ENCODE measurements around the gene ZNF365.
"Not testable (repeated sequence)": the region's sequence is repeated elsewhere in the genome, so short reads cannot be mapped to it uniquely, and the experiment has no call there.

The ZNF365 gene

DNA sequence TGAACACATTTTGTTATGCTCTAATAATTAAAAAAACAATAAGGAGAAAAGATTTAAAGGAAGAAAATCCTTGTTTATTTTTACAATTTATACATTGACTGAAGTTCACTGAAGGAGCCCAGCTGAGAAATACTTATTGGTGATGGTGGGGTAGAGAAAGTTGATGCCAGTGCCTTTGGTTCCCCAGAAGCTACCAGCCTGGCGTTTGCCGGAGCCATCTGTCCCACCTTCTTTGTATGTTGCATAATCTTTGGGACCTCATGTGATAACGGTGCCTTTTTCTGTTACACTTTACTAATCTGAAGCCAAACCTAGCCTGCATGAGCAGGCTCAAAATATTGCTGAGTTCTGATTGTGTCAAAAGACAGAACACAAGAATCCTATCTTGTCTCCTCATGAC, 22.7 kb downstream of the ZNF365 start:
- in situ Hi-C loops (cut with HindIII; ENCODE audit: low pct_ligation_motif_present, low pct_unique_long_range_greater_than_20kb, low sequenced_read_pairs): no loop called here
- DNase-seq: no peak

GRCh38 chr10:62399211-62399610, 25.0 kb downstream of the ZNF365 start:
- DNase-seq: no peak
- in situ Hi-C loops (cut with HindIII; ENCODE audit: low pct_ligation_motif_present, low pct_unique_long_range_greater_than_20kb, low sequenced_read_pairs): no loop called here

GRCh38 chr10:62402508-62402907, 28.3 kb downstream of the ZNF365 start:
- in situ Hi-C loops (cut with HindIII; ENCODE audit: low pct_ligation_motif_present, low pct_unique_long_range_greater_than_20kb, low sequenced_read_pairs): no loop called here
- no peak for DNase-seq

GRCh38 chr10:62410528-62410927, 36.4 kb downstream of the ZNF365 start:
- in situ Hi-C loops (cut with HindIII; ENCODE audit: low pct_ligation_motif_present, low pct_unique_long_range_greater_than_20kb, low sequenced_read_pairs); DNase-seq: not testable (repeated sequence)

DNA sequence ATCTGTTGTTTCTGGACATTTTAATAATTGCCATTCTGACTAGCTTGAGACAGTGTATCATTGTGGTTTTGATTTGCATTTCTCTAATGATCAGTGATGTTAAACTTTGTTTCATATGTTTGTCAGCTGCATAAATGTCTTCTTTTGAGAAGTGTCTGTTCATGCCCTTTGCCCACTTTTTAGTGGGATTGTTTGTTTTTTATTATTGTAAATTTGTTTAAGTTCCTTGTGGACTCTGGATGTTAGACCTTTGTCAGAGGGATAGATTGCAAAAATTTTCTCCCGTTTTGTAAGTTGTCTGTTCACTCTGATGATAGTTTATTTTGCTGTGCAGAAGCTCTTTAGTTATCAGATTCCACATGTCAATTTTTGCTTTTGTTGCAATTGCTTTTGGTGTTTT, 36.8 kb downstream of the ZNF365 start:
- DNase-seq; in situ Hi-C loops (cut with HindIII; ENCODE audit: low pct_ligation_motif_present, low pct_unique_long_range_greater_than_20kb, low sequenced_read_pairs): not testable (repeated sequence)

DNA sequence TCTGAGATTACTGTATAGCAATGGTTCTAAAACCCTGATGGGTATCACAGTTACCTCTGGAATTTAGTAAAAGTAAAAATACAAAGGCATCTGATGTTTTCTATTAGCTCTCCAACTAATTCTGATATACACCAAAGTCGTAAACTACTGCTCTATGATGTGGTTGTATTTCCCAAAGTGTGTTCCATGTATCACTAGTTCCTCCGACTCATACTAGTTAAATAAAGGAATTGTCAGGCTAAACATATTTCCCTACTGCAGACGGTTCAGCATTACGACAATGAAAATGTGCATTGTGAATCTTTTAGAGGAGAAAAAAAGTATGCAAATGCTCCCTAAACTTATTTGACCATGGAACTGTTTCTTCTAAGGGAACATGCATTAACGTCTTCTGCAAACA, 38.9 kb downstream of the ZNF365 start:
- DNase-seq: no peak
- in situ Hi-C loops (cut with HindIII; ENCODE audit: low pct_ligation_motif_present, low pct_unique_long_range_greater_than_20kb, low sequenced_read_pairs): no loop called here

DNA sequence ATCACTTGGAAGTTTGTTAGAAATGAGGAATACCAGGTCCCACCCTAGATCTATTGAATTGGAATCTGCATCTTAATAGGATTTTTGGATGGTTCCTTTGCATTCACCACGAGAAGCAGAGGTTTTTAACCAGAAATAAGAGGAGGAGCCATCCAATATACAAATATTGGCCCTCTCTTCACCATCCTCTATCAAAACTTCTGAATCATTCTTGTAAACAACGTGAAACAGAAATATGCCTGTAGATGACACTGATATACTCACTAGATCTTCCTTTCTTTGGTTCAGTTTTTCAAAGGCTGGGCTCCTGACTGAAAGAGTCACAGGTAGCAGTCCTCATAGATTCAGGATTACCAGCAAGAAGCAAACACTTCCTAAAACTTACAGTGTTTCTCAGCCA, 39.5 kb downstream of the ZNF365 start:
- in situ Hi-C loops (cut with HindIII; ENCODE audit: low pct_ligation_motif_present, low pct_unique_long_range_greater_than_20kb, low sequenced_read_pairs): no loop called here
- DNase-seq: no peak

- in situ Hi-C loops (cut with HindIII; ENCODE audit: low pct_ligation_motif_present, low pct_unique_long_range_greater_than_20kb, low sequenced_read_pairs): no loop called here
- no peak for DNase-seq
Observed at GRCh38 chr10:62414359-62414758, 40.2 kb downstream of the ZNF365 start.

DNA sequence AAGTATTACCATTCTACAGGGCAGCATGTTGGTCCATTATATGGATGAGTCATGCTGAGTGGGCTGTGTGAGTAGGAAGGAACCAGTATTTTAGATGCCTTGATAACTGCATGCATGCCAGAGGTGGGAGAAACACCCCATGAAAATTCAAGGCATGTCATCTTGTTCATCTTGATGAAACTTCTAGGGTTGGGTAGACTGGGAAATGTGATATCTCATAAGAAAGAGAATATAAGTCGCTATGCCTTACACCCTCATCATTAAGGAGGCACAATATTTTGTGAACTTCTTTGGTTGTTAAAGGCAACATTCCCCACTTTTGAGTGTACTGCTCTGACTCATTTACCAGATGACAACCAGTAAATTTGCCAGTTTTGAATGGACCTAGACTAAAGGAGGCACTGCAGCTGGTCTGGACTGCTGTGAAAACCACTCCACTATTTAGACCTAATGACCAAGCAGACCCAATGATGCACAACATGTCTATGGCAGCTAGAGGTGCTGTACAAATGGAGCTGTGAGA, 48.0 kb downstream of the ZNF365 start:
- in situ Hi-C loops (cut with HindIII; ENCODE audit: low pct_ligation_motif_present, low pct_unique_long_range_greater_than_20kb, low sequenced_read_pairs): no loop called here
- peak; percentile 14 for DNase-seq

DNA sequence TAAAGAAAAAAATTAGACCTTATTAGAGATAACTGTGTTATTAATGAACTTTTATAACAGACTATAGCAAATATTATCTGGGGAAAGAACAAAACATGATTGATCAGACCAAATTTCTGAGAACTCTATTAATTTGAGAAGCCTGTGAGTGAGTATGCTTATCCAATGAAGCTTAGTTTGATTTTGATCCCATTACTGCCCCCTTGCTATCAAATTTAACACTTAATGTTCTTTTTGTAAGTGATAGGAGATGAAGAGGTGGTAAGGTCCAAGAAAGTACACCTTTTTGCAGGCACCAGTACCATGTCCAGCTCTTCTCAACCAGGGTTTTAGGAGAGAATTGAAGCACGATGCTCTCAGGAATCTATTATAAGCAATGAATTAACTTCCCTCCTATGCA, 49.9 kb downstream of the ZNF365 start:
- in situ Hi-C loops (cut with HindIII; ENCODE audit: low pct_ligation_motif_present, low pct_unique_long_range_greater_than_20kb, low sequenced_read_pairs): no loop called here

DNA sequence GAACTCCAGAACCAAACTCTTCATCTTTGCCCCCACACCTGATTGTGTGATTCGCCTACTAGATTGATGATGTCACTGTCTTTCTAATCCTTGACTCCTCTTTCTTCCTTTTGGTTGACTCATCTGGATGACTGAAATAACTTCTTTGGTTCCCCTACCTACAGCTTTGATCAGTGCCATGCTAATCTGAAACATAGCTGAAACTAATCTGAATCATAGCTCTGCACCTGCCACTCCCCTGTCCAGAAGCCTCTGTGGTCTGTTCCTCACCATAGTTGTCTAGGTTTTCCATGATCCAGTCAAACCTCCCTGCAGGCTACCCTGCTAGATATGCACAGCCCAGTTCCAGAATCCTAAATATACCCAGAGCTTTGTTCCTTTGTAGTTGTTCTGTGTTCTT, 51.9 kb downstream of the ZNF365 start:
- peak; percentile 38 for DNase-seq
- in situ Hi-C loops (cut with HindIII; ENCODE audit: low pct_ligation_motif_present, low pct_unique_long_range_greater_than_20kb, low sequenced_read_pairs): no loop called here

More for the DNA sequence above, 49.9 kb downstream of the ZNF365 start:
- DNase-seq: peak; percentile 29

DNA sequence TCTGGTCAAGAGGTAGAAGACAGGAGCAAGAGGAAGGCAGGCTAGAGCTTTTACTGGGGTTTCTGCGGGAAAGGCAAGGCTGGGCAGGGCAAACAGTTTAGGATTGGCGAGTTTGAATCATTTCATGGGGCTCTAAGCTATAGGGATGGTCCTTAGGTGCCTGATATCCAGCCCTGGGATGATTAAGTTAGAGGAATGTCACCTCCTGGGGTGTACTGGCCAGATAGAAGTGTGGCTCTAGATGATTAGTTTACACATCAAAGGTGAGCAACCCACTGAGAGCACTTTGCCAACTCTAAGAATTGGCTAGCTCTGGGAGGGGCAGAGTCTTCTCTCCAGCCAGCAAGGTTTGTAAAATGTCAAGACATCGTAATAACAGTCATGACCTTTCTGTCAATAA, 52.4 kb downstream of the ZNF365 start:
- in situ Hi-C loops (cut with HindIII; ENCODE audit: low pct_ligation_motif_present, low pct_unique_long_range_greater_than_20kb, low sequenced_read_pairs): no loop called here
- DNase-seq: no peak

DNA sequence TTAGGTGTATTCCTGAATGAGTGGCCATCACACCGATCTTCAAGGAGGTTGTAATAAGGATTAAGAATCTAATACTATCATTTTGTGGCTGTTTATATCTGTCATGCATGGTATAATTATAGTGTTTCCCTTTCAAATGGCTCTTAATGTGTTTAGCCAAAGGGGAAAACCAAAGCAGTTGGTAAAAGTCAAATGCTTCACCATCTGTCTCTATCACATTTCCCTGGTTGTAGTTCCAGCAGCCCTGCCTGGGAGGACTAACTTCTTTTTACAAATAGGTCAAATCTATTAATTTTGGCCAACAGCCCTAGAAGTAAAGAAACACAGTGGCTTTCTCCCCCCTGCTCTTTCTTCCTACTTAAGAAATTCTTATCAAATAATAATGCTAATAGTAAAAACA, 56.7 kb downstream of the ZNF365 start:
- in situ Hi-C loops (cut with HindIII; ENCODE audit: low pct_ligation_motif_present, low pct_unique_long_range_greater_than_20kb, low sequenced_read_pairs): no loop called here
- DNase-seq: no peak

DNA sequence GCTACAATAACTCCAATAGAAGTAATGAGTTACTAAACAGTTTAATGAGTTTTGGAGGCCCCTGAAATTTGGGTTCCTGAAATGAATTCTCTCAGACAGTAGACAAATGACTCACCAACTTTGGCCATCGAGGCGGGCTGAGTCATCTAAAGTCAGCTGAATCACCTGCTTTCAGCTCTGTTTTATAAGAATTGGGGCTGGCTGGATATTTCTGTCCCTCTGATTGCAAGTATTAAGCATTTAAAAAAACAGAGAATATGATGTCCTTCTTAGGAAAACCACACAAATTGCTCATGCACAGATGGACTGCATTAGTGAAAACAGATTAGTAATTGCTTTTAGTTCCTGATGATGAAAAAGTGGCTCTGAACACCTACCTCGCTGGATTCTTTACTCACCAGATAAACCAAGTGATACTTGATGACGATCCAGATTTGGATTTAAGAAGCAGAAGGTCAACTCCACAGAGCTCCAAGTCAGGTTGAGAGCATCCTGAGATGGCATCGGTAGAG, 59.1 kb downstream of the ZNF365 start:
- DNase-seq: peak; percentile 84

GRCh38 chr10:62433901-62434300, 59.7 kb downstream of the ZNF365 start:
- DNase-seq: no peak
- in situ Hi-C loops (cut with HindIII; ENCODE audit: low pct_ligation_motif_present, low pct_unique_long_range_greater_than_20kb, low sequenced_read_pairs): no loop called here

More for the DNA sequence above, 59.1 kb downstream of the ZNF365 start:
- in situ Hi-C loops (cut with HindIII; ENCODE audit: low pct_ligation_motif_present, low pct_unique_long_range_greater_than_20kb, low sequenced_read_pairs): no loop called here

GRCh38 chr10:62437696-62438095, 63.5 kb downstream of the ZNF365 start:
- DNase-seq: peak; percentile 78
- in situ Hi-C loops (cut with HindIII; ENCODE audit: low pct_ligation_motif_present, low pct_unique_long_range_greater_than_20kb, low sequenced_read_pairs): no loop called here

- in situ Hi-C loops (cut with HindIII; ENCODE audit: low pct_ligation_motif_present, low pct_unique_long_range_greater_than_20kb, low sequenced_read_pairs): no loop called here
- no peak for DNase-seq
Observed at GRCh38 chr10:62442006-62442405, 67.8 kb downstream of the ZNF365 start.

- in situ Hi-C loops (cut with HindIII; ENCODE audit: low pct_ligation_motif_present, low pct_unique_long_range_greater_than_20kb, low sequenced_read_pairs): no loop called here
- DNase-seq: no peak
Observed at GRCh38 chr10:62442894-62443669, 68.9 kb downstream of the ZNF365 start.

- no peak for DNase-seq
- in situ Hi-C loops (cut with HindIII; ENCODE audit: low pct_ligation_motif_present, low pct_unique_long_range_greater_than_20kb, low sequenced_read_pairs): no loop called here
Observed at GRCh38 chr10:62443866-62444265, 69.7 kb downstream of the ZNF365 start.

GRCh38 chr10:62446627-62447026, 72.5 kb downstream of the ZNF365 start:
- no peak for DNase-seq
- in situ Hi-C loops (cut with HindIII; ENCODE audit: low pct_ligation_motif_present, low pct_unique_long_range_greater_than_20kb, low sequenced_read_pairs): no loop called here

Measured in ACHN (cell line).